ENCODE data around the gene CEP97. TPM values are rescaled to one million over a fixed set of nuclear protein-coding genes. Genes with fewer than 3 reads are reported as not detected.
"Not testable (repeated sequence)": the region's sequence is repeated elsewhere in the genome, so short reads cannot be mapped to it uniquely, and the experiment has no call there.

The CEP97 gene
- total RNA-seq, 1 donor from 2014 or later: 10.8 TPM

DNA sequence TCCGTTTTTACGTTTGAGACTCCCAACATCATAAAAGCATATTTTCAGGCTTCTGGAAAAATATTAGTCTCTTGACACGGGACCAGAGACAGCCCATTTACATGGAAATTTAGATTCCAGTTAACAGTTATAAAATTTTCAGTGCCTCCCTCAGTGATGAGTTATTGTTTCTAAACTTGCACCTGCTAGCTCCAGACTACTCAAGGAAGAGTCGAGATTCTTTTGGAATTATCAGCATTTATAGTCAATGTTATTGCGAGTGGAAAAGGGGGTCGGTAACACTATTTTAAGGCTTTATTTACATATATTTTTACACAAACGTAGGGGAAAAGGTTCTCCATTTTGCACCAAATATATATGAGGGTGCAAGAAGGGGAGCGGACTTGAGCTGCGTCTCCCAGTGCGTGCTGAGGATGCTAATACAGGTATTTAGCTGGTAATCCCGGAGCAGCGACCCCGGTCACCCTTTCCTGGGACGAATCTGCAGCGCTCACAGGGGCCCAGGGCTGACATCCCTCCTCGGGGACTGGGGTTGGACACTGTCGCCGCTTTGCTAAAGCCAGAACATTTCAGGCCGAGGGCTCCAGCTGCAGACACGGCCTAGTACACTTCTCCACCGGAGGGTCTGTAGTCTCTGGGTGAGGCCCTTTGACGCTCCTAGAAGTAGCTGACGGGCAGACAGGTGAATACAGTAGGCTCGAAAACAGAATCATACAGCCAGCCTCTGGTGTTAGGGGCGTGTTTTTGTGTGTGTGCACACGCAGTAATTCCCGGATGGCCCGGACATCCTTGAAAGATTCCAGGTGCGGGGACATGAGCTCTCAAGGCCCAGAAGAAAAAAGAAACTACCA lies 46.8 kb upstream of the CEP97 start:
- H3K9me3 Mint-ChIP-seq (ENCODE audit: unreplicated experiment): no peaks in the 10 kb centered on the region
- H3K36me3 Mint-ChIP-seq (ENCODE audit: unreplicated experiment): peaks cover 28% of the 10 kb centered on the region
- H3K27ac Mint-ChIP-seq (ENCODE audit: unreplicated experiment): peak overlapping the region; percentile 96
- DNase-seq (ENCODE audit: extremely low spot score, unreplicated experiment): no peak
- peaks cover 35% of the 10 kb centered on the region for H3K4me1 Mint-ChIP-seq (ENCODE audit: unreplicated experiment)
- TF ChIP-seq, protein P1, sequence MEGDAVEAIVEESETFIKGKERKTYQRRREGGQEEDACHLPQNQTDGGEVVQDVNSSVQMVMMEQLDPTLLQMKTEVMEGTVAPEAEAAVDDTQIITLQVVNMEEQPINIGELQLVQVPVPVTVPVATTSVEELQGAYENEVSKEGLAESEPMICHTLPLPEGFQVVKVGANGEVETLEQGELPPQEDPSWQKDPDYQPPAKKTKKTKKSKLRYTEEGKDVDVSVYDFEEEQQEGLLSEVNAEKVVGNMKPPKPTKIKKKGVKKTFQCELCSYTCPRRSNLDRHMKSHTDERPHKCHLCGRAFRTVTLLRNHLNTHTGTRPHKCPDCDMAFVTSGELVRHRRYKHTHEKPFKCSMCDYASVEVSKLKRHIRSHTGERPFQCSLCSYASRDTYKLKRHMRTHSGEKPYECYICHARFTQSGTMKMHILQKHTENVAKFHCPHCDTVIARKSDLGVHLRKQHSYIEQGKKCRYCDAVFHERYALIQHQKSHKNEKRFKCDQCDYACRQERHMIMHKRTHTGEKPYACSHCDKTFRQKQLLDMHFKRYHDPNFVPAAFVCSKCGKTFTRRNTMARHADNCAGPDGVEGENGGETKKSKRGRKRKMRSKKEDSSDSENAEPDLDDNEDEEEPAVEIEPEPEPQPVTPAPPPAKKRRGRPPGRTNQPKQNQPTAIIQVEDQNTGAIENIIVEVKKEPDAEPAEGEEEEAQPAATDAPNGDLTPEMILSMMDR (IDR thresholded peaks at IDR 0.05): no peak
- peak overlapping the region; percentile 90 for H3K4me3 Mint-ChIP-seq (ENCODE audit: unreplicated experiment)
- H3K27me3 Mint-ChIP-seq (ENCODE audit: unreplicated experiment): no peaks in the 10 kb centered on the region

DNA sequence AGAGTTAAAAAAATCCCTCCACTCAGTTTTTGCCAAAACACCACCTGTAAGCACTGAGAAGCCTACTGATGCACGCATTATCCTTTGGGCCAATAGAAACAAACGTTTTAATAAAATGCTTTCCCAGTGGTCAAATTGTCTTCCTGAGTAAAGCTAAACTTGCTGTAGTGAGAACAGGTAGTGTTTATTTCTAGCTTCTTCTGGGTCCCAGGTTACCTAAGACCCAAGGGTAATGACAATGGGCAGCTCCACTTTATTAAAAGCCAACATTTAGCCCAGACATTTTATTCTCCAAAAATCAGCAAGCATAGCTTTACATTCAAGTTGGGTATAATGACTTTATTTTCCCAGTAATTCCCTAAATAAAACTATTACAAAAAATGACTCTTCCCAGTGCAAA lies 45.6 kb upstream of the CEP97 start:
- Mint-ChIP-seq H3K4me1 (ENCODE audit: unreplicated experiment) (peaks cover 35% of the 10 kb centered on the region), H3K36me3 (ENCODE audit: unreplicated experiment) (peaks cover 31% of the 10 kb centered on the region)
- not testable (repeated sequence) for H3K27me3 Mint-ChIP-seq (ENCODE audit: unreplicated experiment); H3K9me3 Mint-ChIP-seq (ENCODE audit: unreplicated experiment); DNase-seq (ENCODE audit: extremely low spot score, unreplicated experiment); H3K27ac Mint-ChIP-seq (ENCODE audit: unreplicated experiment); H3K4me3 Mint-ChIP-seq (ENCODE audit: unreplicated experiment)

DNA sequence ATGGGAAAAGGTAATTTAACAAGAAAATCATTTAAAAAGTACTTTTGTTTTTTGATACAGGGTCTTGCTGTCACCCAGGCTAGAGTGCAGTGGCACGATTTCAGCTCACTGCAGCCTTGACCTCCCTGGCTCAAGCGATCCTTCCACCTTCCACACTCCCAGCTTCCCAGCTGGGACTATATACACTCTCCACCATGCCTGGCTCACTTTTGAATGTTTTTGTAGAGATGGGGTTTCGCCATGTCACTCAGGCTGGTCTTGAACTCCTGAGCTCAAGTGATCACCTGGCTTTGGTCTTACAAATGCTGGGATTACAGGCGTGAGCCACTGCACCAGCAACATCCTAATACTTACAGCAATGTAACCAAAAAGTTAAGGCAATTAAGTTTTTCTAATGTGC lies 43.9 kb upstream of the CEP97 start:
- Mint-ChIP-seq H3K27me3 (ENCODE audit: unreplicated experiment) (no peaks in the 10 kb centered on the region), H3K9me3 (ENCODE audit: unreplicated experiment) (no peaks in the 10 kb centered on the region), H3K27ac (ENCODE audit: unreplicated experiment) (no peak overlapping the region), H3K4me3 (ENCODE audit: unreplicated experiment) (no peak overlapping the region), H3K36me3 (ENCODE audit: unreplicated experiment) (peaks cover 39% of the 10 kb centered on the region), H3K4me1 (ENCODE audit: unreplicated experiment) (peaks cover 31% of the 10 kb centered on the region)
- no peak for DNase-seq (ENCODE audit: extremely low spot score, unreplicated experiment)
- TF ChIP-seq, protein P1 (IDR thresholded peaks at IDR 0.05): no peak

DNA sequence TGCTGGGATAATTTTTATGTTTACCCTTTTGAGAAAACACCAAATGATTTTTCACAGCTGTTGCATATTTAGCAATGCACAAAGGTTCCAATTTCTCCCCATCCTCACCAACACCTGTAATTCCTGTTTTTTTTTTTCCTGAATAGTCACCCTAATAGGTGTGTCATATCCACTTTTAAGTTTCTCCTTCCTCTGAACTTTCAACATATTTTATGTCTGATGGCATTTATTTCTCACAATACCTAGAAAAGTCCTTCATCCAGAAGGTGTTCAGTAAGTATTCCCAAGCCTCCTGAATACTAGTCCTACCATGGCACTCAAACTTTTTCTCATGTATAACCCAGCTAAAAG lies 39.4 kb upstream of the CEP97 start:
- no peaks in the 10 kb centered on the region for H3K9me3 Mint-ChIP-seq (ENCODE audit: unreplicated experiment)
- TF ChIP-seq, protein P1 (IDR thresholded peaks at IDR 0.05): no peak
- peaks cover 27% of the 10 kb centered on the region for H3K4me1 Mint-ChIP-seq (ENCODE audit: unreplicated experiment)
- peaks cover 39% of the 10 kb centered on the region for H3K36me3 Mint-ChIP-seq (ENCODE audit: unreplicated experiment)
- H3K27ac Mint-ChIP-seq (ENCODE audit: unreplicated experiment): peak overlapping the region; percentile 99
- H3K27me3 Mint-ChIP-seq (ENCODE audit: unreplicated experiment): no peaks in the 10 kb centered on the region
- H3K4me3 Mint-ChIP-seq (ENCODE audit: unreplicated experiment): peak overlapping the region; percentile 99
- no peak for DNase-seq (ENCODE audit: extremely low spot score, unreplicated experiment)

DNA sequence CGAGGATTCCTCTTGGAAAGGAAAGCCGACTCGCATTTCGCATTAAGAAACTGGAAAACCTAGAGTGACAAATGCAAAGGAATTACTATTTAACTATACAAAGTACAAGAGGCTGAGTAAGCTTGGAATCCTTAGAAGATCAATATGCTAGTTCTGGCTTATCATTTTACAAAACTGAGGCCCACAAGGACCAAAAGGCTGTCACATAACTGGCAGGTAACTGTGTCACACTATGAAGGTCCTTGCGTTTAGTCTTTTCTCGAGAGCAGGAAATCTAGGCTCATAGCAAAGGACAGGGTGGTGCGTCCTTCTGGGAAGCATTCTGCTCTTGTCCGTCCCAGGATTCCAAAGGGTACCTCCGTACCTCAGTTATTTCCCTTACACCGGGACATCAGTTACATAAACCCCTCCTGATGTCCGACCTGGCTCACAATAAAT lies 38.5 kb upstream of the CEP97 start:
- no peaks in the 10 kb centered on the region for H3K27me3 Mint-ChIP-seq (ENCODE audit: unreplicated experiment)

More for the DNA sequence above, 38.5 kb upstream of the CEP97 start:
- H3K27ac Mint-ChIP-seq (ENCODE audit: unreplicated experiment): peak overlapping the region; percentile 99
- H3K36me3 Mint-ChIP-seq (ENCODE audit: unreplicated experiment): peaks cover 32% of the 10 kb centered on the region
- peaks cover 27% of the 10 kb centered on the region for H3K4me1 Mint-ChIP-seq (ENCODE audit: unreplicated experiment)
- no peak for DNase-seq (ENCODE audit: extremely low spot score, unreplicated experiment)
- H3K4me3 Mint-ChIP-seq (ENCODE audit: unreplicated experiment): peak overlapping the region; percentile 99
- H3K9me3 Mint-ChIP-seq (ENCODE audit: unreplicated experiment): no peaks in the 10 kb centered on the region
- TF ChIP-seq, protein P1 (IDR thresholded peaks at IDR 0.05): no peak

Data from osteocyte (in vitro differentiated cells).